Sigmoid colon (tissue), 7 donors: ENCODE data around the gene DRD5. TPM values are rescaled to one million over a fixed set of nuclear protein-coding genes. Genes with fewer than 3 reads are reported as not detected.

Source experiments
- DNase-seq: peaks from one replicate; pipeline ENCODE4 v3.0.0-alpha.2; 2019
- H3K27ac ChIP-seq, 4 donors: fragments of 200-600 bp; sonication (generic); one replicate each; pipeline ENCODE4 v1.5.1; 2016 to 2019; ENCODE audit warnings: mild to moderate bottlenecking in 1 of 4
- H3K27me3 ChIP-seq, 3 donors: fragments of 200-600 bp; sonication (generic); one replicate each; pipeline ENCODE4 v1.5.1; 2019; ENCODE audit warnings: mild to moderate bottlenecking in 1 of 3
- H3K36me3 ChIP-seq, 4 donors: fragments of 200-600 bp; sonication (generic); one replicate each; pipeline ENCODE4 v1.5.1; 2016 to 2019
- H3K4me1 ChIP-seq, 4 donors: fragments of 200-600 bp; sonication (generic); one replicate each; pipeline ENCODE4 v1.5.1; 2017 to 2019
- H3K4me3 ChIP-seq, 4 donors: fragments of 200-600 bp; sonication (generic); one replicate each; pipeline ENCODE4 v1.5.1; 2017 to 2019; ENCODE audit warnings: mild to moderate bottlenecking in 2 of 4, moderate library complexity in 1 of 4
- H3K9me3 ChIP-seq, 4 donors: fragments of 200-600 bp in 3 of 4; sonication (generic) in 3 of 4; one replicate each; pipeline versions ENCODE4 v1.5.1 to v1.6.1; 2013 to 2019
- EP300 ChIP-seq, 4 donors: sonication (generic); formaldehyde crosslinking; IDR thresholded peaks; one replicate each; pipeline ENCODE4 v1.6.1; 2017; ENCODE audit warnings: antibody characterized with exemption in 4 of 4
- POLR2A ChIP-seq, 2 donors: fragments of 450-650 bp; IDR thresholded peaks; one replicate each; pipeline ENCODE4 v1.6.1; 2016; ENCODE audit warnings: antibody characterized with exemption in 2 of 2, mild to moderate bottlenecking in 2 of 2, moderate library complexity in 2 of 2
- POLR2AphosphoS5 ChIP-seq, 4 donors: sonication (generic); formaldehyde crosslinking; IDR thresholded peaks; one replicate each; pipeline ENCODE4 v1.6.1; 2017; ENCODE audit warnings: antibody characterized with exemption in 4 of 4
- WGBS, 2 donors: extraction: QIAGEN DNeasy Blood & Tissue Kit; methylation state at CpG; one replicate each; pipeline ENCODE4 v1.1.7; 2013; 5-methylcytosine and 5-hydroxymethylcytosine counted together
- intact Hi-C: fragments of 100-400 bp; cut with DNase I; formaldehyde crosslinking; loops from one replicate; pipeline ENCODE4 v1.15.1; 2023
- polyA plus RNA-seq, 3 donors: library from polyadenylated mRNA; stranded (reverse); fragments of 200-250 nt; gene quantifications; one replicate each; pipeline ENCODE4 v1.2.3, GENCODE V29; 2013
- total RNA-seq, 4 donors: library from RNA; depleted of rRNA; stranded (reverse); fragments of >200 nt; gene quantifications; one replicate each; pipeline ENCODE4 v1.1.0, GENCODE V29; 2016
- TF ChIP-seq, protein P1 (sequence below), 4 experiments: fragments of 450-650 bp in 3 of 4; fragments of 200-600 bp in 1 of 4; IDR thresholded peaks; one replicate each; pipeline ENCODE4 v1.5.1; 2016 to 2019; ENCODE audit warnings: antibody characterized with exemption in 4 of 4, mild to moderate bottlenecking in 3 of 4, moderate library complexity in 2 of 4
- donor health status: healthy with polysubstance abuse.
- donor health status: Bipolar disorder and iron deficiency.
- donor health status: healthy.

DRD5 gene
- total and polyA plus RNA-seq, 7 donors, result 0.03 to 0.54 TPM; not detected in 5

- Histone ChIP-seq H3K27ac (no peak overlapping the region), H3K36me3 (no peaks in the 10 kb centered on the region), H3K4me1 (no peaks in the 10 kb centered on the region), H3K27me3 (no peaks in the 10 kb centered on the region), H3K4me3 (no peak overlapping the region), H3K9me3 (no peaks in the 10 kb centered on the region)
- intact Hi-C loops, result no loop called here
- WGBS, 2 donors, result 82 to 83% methylated on average over 4 of the region's 4 CpGs
- TF ChIP-seq, protein P1, sequence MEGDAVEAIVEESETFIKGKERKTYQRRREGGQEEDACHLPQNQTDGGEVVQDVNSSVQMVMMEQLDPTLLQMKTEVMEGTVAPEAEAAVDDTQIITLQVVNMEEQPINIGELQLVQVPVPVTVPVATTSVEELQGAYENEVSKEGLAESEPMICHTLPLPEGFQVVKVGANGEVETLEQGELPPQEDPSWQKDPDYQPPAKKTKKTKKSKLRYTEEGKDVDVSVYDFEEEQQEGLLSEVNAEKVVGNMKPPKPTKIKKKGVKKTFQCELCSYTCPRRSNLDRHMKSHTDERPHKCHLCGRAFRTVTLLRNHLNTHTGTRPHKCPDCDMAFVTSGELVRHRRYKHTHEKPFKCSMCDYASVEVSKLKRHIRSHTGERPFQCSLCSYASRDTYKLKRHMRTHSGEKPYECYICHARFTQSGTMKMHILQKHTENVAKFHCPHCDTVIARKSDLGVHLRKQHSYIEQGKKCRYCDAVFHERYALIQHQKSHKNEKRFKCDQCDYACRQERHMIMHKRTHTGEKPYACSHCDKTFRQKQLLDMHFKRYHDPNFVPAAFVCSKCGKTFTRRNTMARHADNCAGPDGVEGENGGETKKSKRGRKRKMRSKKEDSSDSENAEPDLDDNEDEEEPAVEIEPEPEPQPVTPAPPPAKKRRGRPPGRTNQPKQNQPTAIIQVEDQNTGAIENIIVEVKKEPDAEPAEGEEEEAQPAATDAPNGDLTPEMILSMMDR (IDR thresholded peaks at IDR 0.05), result no peak
- TF ChIP-seq POLR2A (IDR thresholded peaks at IDR 0.05) (no peak), POLR2AphosphoS5 (IDR thresholded peaks at IDR 0.05) (no peak), EP300 (IDR thresholded peaks at IDR 0.05) (no peak)
- no peak for DNase-seq
These were observed 19.4 kb downstream of the DRD5 start for GRCh38 chr4:9800848-9801247.

DNA sequence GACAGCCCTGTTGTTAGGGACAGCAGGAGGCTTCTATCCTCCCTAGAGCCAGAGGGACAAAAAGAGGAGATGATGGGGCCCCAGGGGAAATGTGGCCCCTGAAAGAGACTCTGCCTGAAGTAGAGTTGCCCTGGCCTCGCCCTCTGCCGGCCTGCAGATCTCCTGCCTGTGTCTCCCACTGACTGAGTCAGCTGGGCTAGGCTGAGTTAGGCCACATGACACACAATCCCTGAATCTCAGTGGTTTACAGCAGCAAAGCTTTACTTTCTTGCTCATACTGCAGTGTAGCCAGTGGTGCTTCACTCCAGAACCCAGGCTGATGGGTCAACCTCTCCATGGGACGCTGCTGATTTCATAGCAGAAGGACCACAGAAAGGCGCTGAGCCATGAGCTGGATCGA lies 23.5 kb downstream of the DRD5 start:
- H3K27ac ChIP-seq, result no peak overlapping the region
- no peaks in the 10 kb centered on the region for H3K4me1 ChIP-seq
- H3K9me3 ChIP-seq, result no peaks in the 10 kb centered on the region
- no peak overlapping the region for H3K4me3 ChIP-seq
- no peaks in the 10 kb centered on the region for H3K36me3 ChIP-seq
- WGBS, 2 donors, result 93 to 96% methylated on average over 5 of the region's 5 CpGs
- TF ChIP-seq POLR2AphosphoS5 (IDR thresholded peaks at IDR 0.05), result no peak
- TF ChIP-seq, protein P1 (IDR thresholded peaks at IDR 0.05), result no peak
- no peak for TF ChIP-seq POLR2A (IDR thresholded peaks at IDR 0.05)
- TF ChIP-seq EP300 (IDR thresholded peaks at IDR 0.05), result no peak
- H3K27me3 ChIP-seq, result no peaks in the 10 kb centered on the region
- intact Hi-C loops, result no loop called here
- no peak for DNase-seq

DNA sequence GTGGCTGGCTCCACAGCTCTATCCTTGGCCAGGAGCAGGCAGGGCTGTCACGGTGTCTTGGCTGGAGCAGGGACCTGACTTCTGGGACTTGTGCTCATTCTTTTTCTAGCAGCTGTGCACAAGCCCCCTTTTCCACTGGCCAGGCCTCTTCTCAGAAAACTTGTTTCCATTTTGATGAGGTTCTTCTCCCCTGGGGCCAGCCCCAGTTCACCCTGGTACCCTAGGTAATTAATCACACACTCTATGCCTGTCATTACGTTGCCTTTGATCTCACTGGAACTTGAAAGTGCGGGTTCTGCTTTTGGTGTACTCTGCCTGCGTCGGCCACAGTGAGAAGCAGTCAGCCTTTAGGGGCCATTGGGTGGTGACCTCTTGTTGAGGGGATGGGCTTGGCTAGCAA lies 26.6 kb downstream of the DRD5 start:
- intact Hi-C loops, result no loop called here
- H3K4me1 ChIP-seq, result no peaks in the 10 kb centered on the region
- WGBS, 2 donors, result 81 to 90% methylated on average over 5 of the region's 5 CpGs
- DNase-seq, result no peak
- H3K36me3 ChIP-seq, result no peaks in the 10 kb centered on the region
- no peak overlapping the region for H3K27ac ChIP-seq
- no peaks in the 10 kb centered on the region for H3K9me3 ChIP-seq
- H3K4me3 ChIP-seq, result no peak overlapping the region
- TF ChIP-seq, protein P1 (IDR thresholded peaks at IDR 0.05), result no peak
- TF ChIP-seq POLR2A (IDR thresholded peaks at IDR 0.05), result no peak
- no peak for TF ChIP-seq POLR2AphosphoS5 (IDR thresholded peaks at IDR 0.05)
- TF ChIP-seq EP300 (IDR thresholded peaks at IDR 0.05), result no peak
- H3K27me3 ChIP-seq, result no peaks in the 10 kb centered on the region

DNA sequence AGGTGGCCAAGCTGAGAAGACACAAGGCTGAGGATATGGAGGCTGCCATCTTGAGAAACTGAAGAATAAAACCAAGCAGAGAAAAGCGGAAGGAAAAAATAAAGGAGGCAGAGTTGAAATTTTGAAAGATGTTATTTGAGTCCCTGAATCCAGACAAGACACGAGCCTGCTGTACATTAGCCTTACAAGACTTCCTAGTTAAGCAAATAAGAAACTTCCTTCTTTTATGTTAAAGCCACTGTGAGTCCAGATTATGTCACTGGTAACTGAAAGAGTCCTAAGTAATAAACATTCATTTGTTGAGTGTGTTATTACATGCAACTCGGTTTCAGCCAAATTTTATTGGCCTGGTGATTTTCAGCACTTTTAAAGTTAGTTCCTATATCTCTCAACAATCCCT lies 30.4 kb downstream of the DRD5 start:
- Histone ChIP-seq H3K4me3 (no peak overlapping the region), H3K4me1 (no peaks in the 10 kb centered on the region), H3K36me3 (no peaks in the 10 kb centered on the region), H3K27ac (no peak overlapping the region), H3K27me3 (no peaks in the 10 kb centered on the region), H3K9me3 (no peaks in the 10 kb centered on the region)
- 40 to 59% methylated on average over 3 of the region's 3 CpGs for WGBS, 2 donors
- intact Hi-C loops, result no loop called here
- TF ChIP-seq, protein P1 (IDR thresholded peaks at IDR 0.05), result no peak
- TF ChIP-seq POLR2A (IDR thresholded peaks at IDR 0.05) (no peak), EP300 (IDR thresholded peaks at IDR 0.05) (no peak)
- no peak for DNase-seq
